Retinal pigment epithelial cell (primary cell): ENCODE measurements around the gene SLC27A5.
A peak's percentile ranks its signal among the peaks of the same experiment; 100 is the strongest.

Source experiments
- DNase-seq: peaks from one replicate; pipeline ENCODE4 v3.0.0-alpha.2; 2010; ENCODE audit warnings: low read depth
- H3K4me3 ChIP-seq: 2 replicates; pipeline ENCODE4 v1.5.1; 2011; ENCODE audit warnings: mild to moderate bottlenecking, low read length, control low read depth, moderate library complexity
- TF ChIP-seq, protein P1 (sequence below): conservative IDR thresholded peaks from 2 replicates; pipeline ENCODE4 v1.5.1; 2011; ENCODE audit warnings: low read depth, low read length, control low read depth, inconsistent platforms

Gene SLC27A5

DNA sequence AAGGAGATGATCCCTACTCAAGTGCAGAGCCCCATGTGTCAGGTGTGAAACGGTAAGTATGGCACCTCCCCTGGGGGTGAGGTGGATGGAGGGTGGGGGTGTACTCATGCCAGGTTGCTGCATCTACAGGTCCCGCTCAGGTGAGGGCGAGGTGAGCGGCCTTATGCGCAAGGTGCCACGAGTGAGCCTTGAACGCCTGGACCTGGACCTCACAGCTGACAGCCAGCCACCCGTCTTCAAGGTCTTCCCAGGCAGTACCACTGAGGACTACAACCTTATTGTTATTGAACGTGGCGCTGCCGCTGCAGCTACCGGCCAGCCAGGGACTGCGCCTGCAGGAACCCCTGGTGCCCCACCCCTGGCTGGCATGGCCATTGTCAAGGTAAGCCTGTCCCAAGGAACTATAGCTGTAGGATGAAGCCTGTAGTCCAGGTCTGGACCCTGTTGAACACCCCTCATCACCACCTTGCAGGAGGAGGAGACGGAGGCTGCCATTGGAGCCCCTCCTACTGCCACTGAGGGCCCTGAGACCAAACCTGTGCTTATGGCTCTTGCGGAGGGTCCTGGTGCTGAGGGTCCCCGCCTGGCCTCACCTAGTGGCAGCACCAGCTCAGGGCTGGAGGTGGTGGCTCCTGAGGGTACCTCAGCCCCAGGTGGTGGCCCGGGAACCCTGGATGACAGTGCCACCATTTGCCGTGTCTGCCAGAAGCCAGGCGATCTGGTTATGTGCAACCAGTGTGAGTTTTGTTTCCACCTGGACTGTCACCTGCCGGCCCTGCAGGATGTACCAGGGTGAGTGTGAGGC is 37.3 kb upstream of the SLC27A5 start:
- H3K4me3 ChIP-seq: no peak overlapping the region
- TF ChIP-seq, protein P1, sequence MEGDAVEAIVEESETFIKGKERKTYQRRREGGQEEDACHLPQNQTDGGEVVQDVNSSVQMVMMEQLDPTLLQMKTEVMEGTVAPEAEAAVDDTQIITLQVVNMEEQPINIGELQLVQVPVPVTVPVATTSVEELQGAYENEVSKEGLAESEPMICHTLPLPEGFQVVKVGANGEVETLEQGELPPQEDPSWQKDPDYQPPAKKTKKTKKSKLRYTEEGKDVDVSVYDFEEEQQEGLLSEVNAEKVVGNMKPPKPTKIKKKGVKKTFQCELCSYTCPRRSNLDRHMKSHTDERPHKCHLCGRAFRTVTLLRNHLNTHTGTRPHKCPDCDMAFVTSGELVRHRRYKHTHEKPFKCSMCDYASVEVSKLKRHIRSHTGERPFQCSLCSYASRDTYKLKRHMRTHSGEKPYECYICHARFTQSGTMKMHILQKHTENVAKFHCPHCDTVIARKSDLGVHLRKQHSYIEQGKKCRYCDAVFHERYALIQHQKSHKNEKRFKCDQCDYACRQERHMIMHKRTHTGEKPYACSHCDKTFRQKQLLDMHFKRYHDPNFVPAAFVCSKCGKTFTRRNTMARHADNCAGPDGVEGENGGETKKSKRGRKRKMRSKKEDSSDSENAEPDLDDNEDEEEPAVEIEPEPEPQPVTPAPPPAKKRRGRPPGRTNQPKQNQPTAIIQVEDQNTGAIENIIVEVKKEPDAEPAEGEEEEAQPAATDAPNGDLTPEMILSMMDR: no peak
- DNase-seq: no peak

DNA sequence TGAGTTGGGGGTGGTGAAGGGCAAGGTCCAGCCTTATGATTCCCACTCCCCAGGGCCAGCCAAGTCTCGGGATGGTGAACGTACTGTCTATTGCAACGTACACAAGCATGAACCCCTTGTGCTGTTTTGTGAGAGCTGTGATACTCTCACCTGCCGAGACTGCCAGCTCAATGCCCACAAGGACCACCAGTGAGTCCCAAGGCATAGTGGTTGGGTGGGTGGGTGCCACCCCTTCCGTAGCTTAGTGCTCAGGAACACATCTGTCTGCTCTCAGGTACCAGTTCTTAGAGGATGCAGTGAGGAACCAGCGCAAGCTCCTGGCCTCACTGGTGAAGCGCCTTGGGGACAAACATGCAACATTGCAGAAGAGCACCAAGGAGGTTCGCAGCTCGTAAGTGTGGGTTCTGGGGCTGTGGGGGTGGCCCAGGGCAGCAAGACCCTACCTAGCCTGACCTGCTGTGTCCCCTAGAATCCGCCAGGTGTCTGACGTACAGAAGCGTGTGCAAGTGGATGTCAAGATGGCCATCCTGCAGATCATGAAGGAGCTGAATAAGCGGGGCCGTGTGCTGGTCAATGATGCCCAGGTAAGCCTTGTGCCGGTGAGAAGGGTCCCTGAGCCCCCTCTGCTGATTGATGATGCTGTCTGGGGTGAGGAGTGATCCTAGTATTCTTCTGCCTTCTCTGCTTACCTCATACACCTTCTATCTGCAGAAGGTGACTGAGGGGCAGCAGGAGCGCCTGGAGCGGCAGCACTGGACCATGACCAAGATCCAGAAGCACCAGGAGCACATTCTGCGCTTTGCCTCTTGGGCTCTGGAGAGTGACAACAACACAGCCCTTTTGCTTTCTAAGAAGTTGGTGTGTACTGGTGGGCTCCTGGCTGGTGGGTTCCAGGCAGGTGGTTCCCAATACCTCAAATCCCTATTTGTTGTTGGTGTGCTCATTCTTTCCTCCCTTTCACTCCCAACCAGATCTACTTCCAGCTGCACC is 35.8 kb upstream of the SLC27A5 start:
- DNase-seq: no peak
- no peak overlapping the region for H3K4me3 ChIP-seq
- TF ChIP-seq, protein P1: no peak

DNA sequence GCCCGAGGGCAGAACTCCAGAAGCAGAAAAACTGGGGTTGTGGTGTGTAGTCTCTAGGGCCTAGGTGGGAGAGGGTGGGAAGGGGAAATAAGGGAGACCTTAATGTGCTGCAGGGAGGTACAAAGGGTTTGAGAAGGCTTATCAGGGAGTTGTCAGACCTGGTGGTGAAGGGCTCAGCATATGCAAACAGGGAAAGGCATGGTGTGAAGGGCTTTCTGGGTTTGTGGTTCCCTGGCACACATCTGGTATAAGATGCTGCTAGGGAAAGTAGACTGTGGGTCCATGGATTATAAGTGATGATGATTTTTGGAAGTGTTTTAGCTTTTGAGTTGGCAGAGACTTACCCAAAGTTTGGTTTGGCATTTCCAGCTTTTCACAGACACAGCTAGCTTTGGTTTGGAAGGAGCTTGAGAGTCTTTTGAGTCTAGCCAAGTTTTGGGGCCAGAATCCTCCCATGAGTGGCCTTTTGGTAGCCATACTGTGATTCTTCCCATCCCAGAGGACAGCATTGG is 34.3 kb upstream of the SLC27A5 start:
- no peak for DNase-seq
- TF ChIP-seq, protein P1: no peak
- H3K4me3 ChIP-seq: peak overlapping the region; percentile 95

DNA sequence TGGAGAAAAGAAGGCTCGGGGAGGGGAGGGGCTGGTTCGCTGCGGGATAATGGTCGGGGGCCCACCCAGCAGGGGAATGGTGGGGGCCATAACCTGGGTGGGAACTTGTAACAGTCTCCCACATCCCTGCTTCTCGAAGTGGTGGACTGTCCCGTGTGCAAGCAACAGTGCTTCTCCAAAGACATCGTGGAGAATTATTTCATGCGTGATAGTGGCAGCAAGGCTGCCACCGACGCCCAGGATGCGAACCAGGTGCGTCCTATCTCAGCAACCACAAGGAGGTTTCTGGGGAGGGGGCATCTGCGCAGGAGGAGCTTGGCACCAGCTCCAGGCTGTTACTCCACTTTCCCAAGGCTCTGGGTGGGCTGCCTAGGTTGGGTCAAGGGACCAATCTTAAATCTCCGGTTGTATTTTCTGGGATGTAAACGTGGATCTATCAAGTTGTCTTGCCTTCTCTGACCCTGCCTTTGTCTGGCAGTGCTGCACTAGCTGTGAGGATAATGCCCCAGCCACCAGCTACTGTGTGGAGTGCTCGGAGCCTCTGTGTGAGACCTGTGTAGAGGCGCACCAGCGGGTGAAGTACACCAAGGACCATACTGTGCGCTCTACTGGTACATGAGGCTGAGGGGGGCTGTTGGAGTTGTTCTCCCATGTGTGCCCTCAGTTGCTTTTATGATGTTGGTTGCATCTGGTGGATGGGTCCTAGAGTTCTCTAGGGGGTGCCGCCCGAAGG is 33.7 kb upstream of the SLC27A5 start:
- no peak for DNase-seq
- TF ChIP-seq, protein P1: no peak
- peak overlapping the region; percentile 95 for H3K4me3 ChIP-seq

DNA sequence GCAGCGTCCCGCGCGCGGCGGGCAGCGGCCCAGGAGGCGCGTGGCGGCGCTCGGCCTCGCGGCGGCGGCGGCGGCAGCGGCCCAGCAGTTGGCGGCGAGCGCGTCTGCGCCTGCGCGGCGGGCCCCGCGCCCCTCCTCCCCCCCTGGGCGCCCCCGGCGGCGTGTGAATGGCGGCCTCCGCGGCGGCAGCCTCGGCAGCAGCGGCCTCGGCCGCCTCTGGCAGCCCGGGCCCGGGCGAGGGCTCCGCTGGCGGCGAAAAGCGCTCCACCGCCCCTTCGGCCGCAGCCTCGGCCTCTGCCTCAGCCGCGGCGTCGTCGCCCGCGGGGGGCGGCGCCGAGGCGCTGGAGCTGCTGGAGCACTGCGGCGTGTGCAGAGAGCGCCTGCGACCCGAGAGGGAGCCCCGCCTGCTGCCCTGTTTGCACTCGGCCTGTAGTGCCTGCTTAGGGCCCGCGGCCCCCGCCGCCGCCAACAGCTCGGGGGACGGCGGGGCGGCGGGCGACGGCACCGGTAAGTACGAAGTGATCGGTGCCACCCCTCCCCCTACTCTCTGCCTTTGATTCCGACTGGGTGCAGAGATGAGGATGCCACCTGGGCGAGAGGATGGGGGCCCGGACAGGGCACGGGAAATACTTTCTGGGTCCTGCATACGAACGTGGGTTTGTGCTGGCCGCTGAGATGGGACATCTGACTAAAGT is 32.9 kb upstream of the SLC27A5 start:
- no peak for DNase-seq
- TF ChIP-seq, protein P1: no peak
- peak overlapping the region; percentile 95 for H3K4me3 ChIP-seq
